IMR-90 (cell line): Measurements from ENCODE around the gene SUSD6. TPM values are rescaled to one million over a fixed set of nuclear protein-coding genes. Genes with fewer than 3 reads are reported as not detected.

Experiments used
- ATAC-seq: fragments of 200-7000 bp; cut with Tn5 transposase; 2 replicates; pipeline ENCODE4 v1.9.1; 2020; ENCODE audit warnings: low read depth, mild to moderate bottlenecking, moderate library complexity
- BruUV-seq: library from RNA; stranded (reverse); fragments of 400-500 nt; replicated peaks from 2 replicates; lab custom pipeline; 2021; lab: Mats Ljungman, UMichigan
- CTCF ChIA-PET: fragments of 300-600 bp; formaldehyde crosslinking; extraction: SDS; loops from one replicate; lab custom pipeline; 2021; ENCODE audit warnings: antibody characterized with exemption; lab: Yijun Ruan, JAX
- POLR2A ChIA-PET: fragments of 300-600 bp; sonication (Branson Sonifier 250); formaldehyde crosslinking; loops from one replicate; lab custom pipeline; 2022; ENCODE audit warnings: antibody characterized with exemption; ENCODE audit not compliant: unreplicated experiment; lab: Charles Lee
- DNase-seq: peaks from one replicate; pipeline ENCODE4 v3.0.0; 2013
- H2AFZ ChIP-seq: replicated peaks from 2 replicates; pipeline ENCODE3; 2013; ENCODE audit warnings: low read length, mild to moderate bottlenecking; ENCODE audit not compliant: poor library complexity
- H2AK5ac ChIP-seq: 2 replicates; pipeline ENCODE4 v1.6.1; 2013; ENCODE audit warnings: low read depth, low read length, inconsistent platforms
- H2AK9ac ChIP-seq: replicated peaks from 2 replicates; pipeline ENCODE3; 2013; ENCODE audit warnings: mild to moderate bottlenecking, low read depth, low read length, moderate library complexity; ENCODE audit not compliant: poor library complexity
- H2BK120ac ChIP-seq: 2 replicates; pipeline ENCODE4 v1.6.1; 2013; ENCODE audit warnings: low read depth, low read length, inconsistent platforms
- H2BK15ac ChIP-seq: 3 replicates; pipeline ENCODE4 v1.6.1; 2013; ENCODE audit warnings: low read depth, low read length, inconsistent platforms
- H2BK20ac ChIP-seq: 2 replicates; pipeline ENCODE4 v1.6.1; 2013; ENCODE audit warnings: low read depth, mild to moderate bottlenecking, inconsistent platforms, low read length, moderate library complexity
- H2BK5ac ChIP-seq: 2 replicates; pipeline ENCODE4 v1.6.1; 2013; ENCODE audit warnings: mild to moderate bottlenecking, low read depth, low read length, inconsistent platforms; ENCODE audit not compliant: poor library complexity, severe bottlenecking
- H3K14ac ChIP-seq: replicated peaks from 2 replicates; pipeline ENCODE4 v1.6.1; 2013; ENCODE audit warnings: low read depth, low read length, inconsistent platforms
- H3K18ac ChIP-seq: 2 replicates; pipeline ENCODE4 v1.6.1; 2013; ENCODE audit warnings: low read depth, low read length, control low read depth
- H3K23ac ChIP-seq: 2 replicates; pipeline ENCODE4 v1.6.1; 2013; ENCODE audit warnings: low read depth, low read length, inconsistent platforms
- H3K27ac ChIP-seq: 2 replicates; pipeline ENCODE4 v1.5.1; 2013; ENCODE audit warnings: mild to moderate bottlenecking, control low read depth, low read length; ENCODE audit not compliant: insufficient read depth
- H3K27me3 ChIP-seq: 2 replicates; pipeline ENCODE4 v1.6.1; 2013; ENCODE audit warnings: low read length; ENCODE audit not compliant: control insufficient read depth, insufficient read depth
- H3K36me3 ChIP-seq: 2 replicates; pipeline ENCODE4 v1.6.1; 2013; ENCODE audit warnings: low read length, mixed read lengths; ENCODE audit not compliant: control insufficient read depth, insufficient read depth
- H3K4ac ChIP-seq: 2 replicates; pipeline ENCODE4 v1.6.1; 2013; ENCODE audit warnings: low read depth, low read length, inconsistent platforms
- H3K4me1 ChIP-seq: 2 replicates; pipeline ENCODE4 v1.6.1; 2013; ENCODE audit warnings: low read length, mixed read lengths; ENCODE audit not compliant: control insufficient read depth, insufficient read depth
- H3K4me2 ChIP-seq: 2 replicates; pipeline ENCODE4 v1.6.1; 2013; ENCODE audit warnings: low read depth, mild to moderate bottlenecking, control low read depth, low read length, moderate library complexity
- H3K4me3 ChIP-seq: 2 replicates; pipeline ENCODE4 v1.5.1; 2013; ENCODE audit warnings: low read depth, mild to moderate bottlenecking, control low read depth, low read length, moderate library complexity; ENCODE audit not compliant: insufficient read depth
- H3K56ac ChIP-seq: 2 replicates; pipeline ENCODE4 v1.6.1; 2013; ENCODE audit warnings: low read length, inconsistent platforms; ENCODE audit not compliant: insufficient read depth; ENCODE audit errors: extremely low read depth
- H3K79me1 ChIP-seq, 2 experiments: 2 replicates each; pipeline ENCODE4 v1.6.1; 2013; ENCODE audit warnings: low read length in 2 of 2, inconsistent platforms in 1 of 2, low read depth in 1 of 2
- H3K9ac ChIP-seq: 2 replicates; pipeline ENCODE4 v1.6.1; 2013; ENCODE audit warnings: low read depth, low read length, control low read depth
- H3K9me1 ChIP-seq: 2 replicates; pipeline ENCODE4 v1.6.1; 2013; ENCODE audit warnings: low read length, inconsistent platforms; ENCODE audit not compliant: insufficient read depth
- H3K9me3 ChIP-seq: 2 replicates; pipeline ENCODE4 v1.6.1; 2013; ENCODE audit warnings: low read length; ENCODE audit not compliant: control insufficient read depth, insufficient read depth
- H4K20me1 ChIP-seq: 2 replicates; pipeline ENCODE4 v1.6.1; 2013; ENCODE audit warnings: low read length, inconsistent platforms; ENCODE audit not compliant: insufficient read depth
- H4K5ac ChIP-seq: 2 replicates; pipeline ENCODE4 v1.6.1; 2013; ENCODE audit warnings: mild to moderate bottlenecking, low read depth, low read length, control low read depth
- H4K8ac ChIP-seq, 2 experiments: 2 replicates each; pipeline ENCODE4 v1.6.1; 2013; ENCODE audit warnings: low read depth in 2 of 2, low read length in 2 of 2, control low read depth in 1 of 2, inconsistent platforms in 1 of 2
- H4K91ac ChIP-seq: 2 replicates; pipeline ENCODE4 v1.6.1; 2013; ENCODE audit warnings: low read depth, low read length, inconsistent platforms; ENCODE audit not compliant: insufficient read depth
- BHLHE40 ChIP-seq: fragments of 150-350 bp; IDR thresholded peaks from 2 replicates; pipeline ENCODE4 v1.6.1; 2016; ENCODE audit warnings: mild to moderate bottlenecking, low read depth, low read length
- CHD1 ChIP-seq: IDR thresholded peaks from 2 replicates; pipeline ENCODE4 v1.6.1; 2012; ENCODE audit warnings: low read depth, low read length, improper control_type of control experiment
- FOS ChIP-seq: fragments of 150-350 bp; IDR thresholded peaks from 2 replicates; pipeline ENCODE4 v1.6.1; 2016; ENCODE audit warnings: low read depth, low read length
- MAZ ChIP-seq: IDR thresholded peaks from 2 replicates; pipeline ENCODE4 v1.6.1; 2012; ENCODE audit warnings: low read depth, mild to moderate bottlenecking, low read length, improper control_type of control experiment, moderate library complexity, borderline replicate concordance
- MXI1 ChIP-seq: IDR thresholded peaks from 2 replicates; pipeline ENCODE4 v1.6.1; 2012; ENCODE audit warnings: low read depth, mild to moderate bottlenecking, low read length, moderate library complexity, borderline replicate concordance
- POLR2A ChIP-seq: IDR thresholded peaks from 2 replicates; pipeline ENCODE4 v1.6.1; 2012; ENCODE audit warnings: mild to moderate bottlenecking, low read depth, low read length
- RAD21 ChIP-seq: IDR thresholded peaks from 2 replicates; pipeline ENCODE4 v1.6.1; 2012; ENCODE audit warnings: low read length, improper control_type of control experiment
- RCOR1 ChIP-seq: IDR thresholded peaks from 2 replicates; pipeline ENCODE4 v1.6.1; 2012; ENCODE audit warnings: mild to moderate bottlenecking, low read length, improper control_type of control experiment; ENCODE audit not compliant: insufficient replicate concordance
- SMC3 ChIP-seq: fragments of 150-350 bp; IDR thresholded peaks from 2 replicates; pipeline ENCODE4 v1.6.1; 2016; ENCODE audit warnings: low read depth, mild to moderate bottlenecking, antibody characterized with exemption, low read length, moderate library complexity
- WGBS, 2 experiments: methylation state at CpG; one replicate each; pipeline versions ENCODE4 v1.1.5 to v1.1.7; 2013; ENCODE audit warnings: missing lambda C conversion rate in 2 of 2; ENCODE audit not compliant: insufficient read length in 1 of 2; ENCODE audit errors: extremely low coverage in 2 of 2; 5-methylcytosine and 5-hydroxymethylcytosine counted together
- dilution Hi-C: fragments of 300-500 bp; cut with HindIII; formaldehyde crosslinking; loops from one replicate; pipeline ENCODE4 v1.14.3; 2018; ENCODE audit warnings: low sequenced_read_pairs; ENCODE audit not compliant: unreplicated experiment
- in situ Hi-C: fragments of 300-500 bp; cut with MboI; formaldehyde crosslinking; loops from 3 replicates; pipeline ENCODE4 v1.14.3; 2019; ENCODE audit warnings: low sequenced_read_pairs, inconsistent platforms, mixed read lengths
- intact Hi-C: fragments of 100-400 bp; cut with micrococcal nuclease; formaldehyde crosslinking; loops from 2 replicates; pipeline ENCODE4 v1.10.0; 2022
- polyA plus RNA-seq, 3 experiments: library from polyadenylated mRNA; depleted of rRNA; stranded (reverse); fragments of >200 nt; gene quantifications; 2 replicates each; pipeline ENCODE4 v1.2.3, GENCODE V29; 2012; ENCODE audit warnings: low replicate concordance in 1 of 3
- total RNA-seq: library from RNA; depleted of rRNA; stranded (reverse); fragments of >200 nt; gene quantifications from 2 replicates; pipeline ENCODE4 v1.2.3, GENCODE V29; 2012
- TF ChIP-seq, protein P1 (sequence below): conservative IDR thresholded peaks from 2 replicates; pipeline ENCODE4 v1.5.1; 2012; ENCODE audit warnings: mild to moderate bottlenecking, low read depth, low read length, improper control_type of control experiment
- TF ChIP-seq, protein P2 (sequence below): fragments of 150-350 bp; IDR thresholded peaks from 2 replicates; pipeline ENCODE4 v1.6.1; 2017; ENCODE audit warnings: mild to moderate bottlenecking, antibody characterized with exemption, low read length, low read depth
- TF ChIP-seq, protein P3 (sequence below): fragments of 150-350 bp; IDR thresholded peaks from 2 replicates; pipeline ENCODE4 v1.6.1; 2016; ENCODE audit warnings: low read depth, mild to moderate bottlenecking, low read length, moderate library complexity, borderline replicate concordance

The SUSD6 gene
- total and polyA plus RNA-seq, 2 of the 4 experiments (the other 2 are of a cell fraction) = 2.3 to 10.1 TPM

DNA sequence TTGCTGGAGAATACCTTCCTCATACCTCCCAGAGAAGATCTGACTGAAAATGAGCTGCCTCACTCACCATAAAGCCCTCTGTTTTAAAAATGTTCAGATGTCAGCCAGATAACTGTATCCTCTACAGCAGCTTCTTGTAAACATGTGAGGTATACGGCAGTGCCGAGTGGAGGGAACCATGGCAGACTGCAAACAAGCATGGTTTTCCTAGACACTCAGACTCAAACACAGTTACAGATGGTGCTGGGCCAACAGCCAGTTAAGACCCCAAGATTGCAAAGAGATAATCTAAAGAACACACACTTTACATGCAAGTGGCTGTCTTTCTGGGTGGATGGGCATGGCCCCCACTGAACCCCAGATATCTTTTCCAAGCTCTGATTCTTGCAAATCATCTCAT, 20.1 kb upstream of the SUSD6 start:
- no peak overlapping the region for H3K27ac ChIP-seq
- no TSS peak for BruUV-seq
- TF ChIP-seq RAD21 (no peak), CHD1 (no peak), FOS (no peak), MXI1 (no peak), SMC3 (no peak), RCOR1 (no peak), MAZ (no peak), BHLHE40 (no peak), POLR2A (no peak)
- TF ChIP-seq, protein P1, sequence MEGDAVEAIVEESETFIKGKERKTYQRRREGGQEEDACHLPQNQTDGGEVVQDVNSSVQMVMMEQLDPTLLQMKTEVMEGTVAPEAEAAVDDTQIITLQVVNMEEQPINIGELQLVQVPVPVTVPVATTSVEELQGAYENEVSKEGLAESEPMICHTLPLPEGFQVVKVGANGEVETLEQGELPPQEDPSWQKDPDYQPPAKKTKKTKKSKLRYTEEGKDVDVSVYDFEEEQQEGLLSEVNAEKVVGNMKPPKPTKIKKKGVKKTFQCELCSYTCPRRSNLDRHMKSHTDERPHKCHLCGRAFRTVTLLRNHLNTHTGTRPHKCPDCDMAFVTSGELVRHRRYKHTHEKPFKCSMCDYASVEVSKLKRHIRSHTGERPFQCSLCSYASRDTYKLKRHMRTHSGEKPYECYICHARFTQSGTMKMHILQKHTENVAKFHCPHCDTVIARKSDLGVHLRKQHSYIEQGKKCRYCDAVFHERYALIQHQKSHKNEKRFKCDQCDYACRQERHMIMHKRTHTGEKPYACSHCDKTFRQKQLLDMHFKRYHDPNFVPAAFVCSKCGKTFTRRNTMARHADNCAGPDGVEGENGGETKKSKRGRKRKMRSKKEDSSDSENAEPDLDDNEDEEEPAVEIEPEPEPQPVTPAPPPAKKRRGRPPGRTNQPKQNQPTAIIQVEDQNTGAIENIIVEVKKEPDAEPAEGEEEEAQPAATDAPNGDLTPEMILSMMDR = no peak
- TF ChIP-seq, protein P2, sequence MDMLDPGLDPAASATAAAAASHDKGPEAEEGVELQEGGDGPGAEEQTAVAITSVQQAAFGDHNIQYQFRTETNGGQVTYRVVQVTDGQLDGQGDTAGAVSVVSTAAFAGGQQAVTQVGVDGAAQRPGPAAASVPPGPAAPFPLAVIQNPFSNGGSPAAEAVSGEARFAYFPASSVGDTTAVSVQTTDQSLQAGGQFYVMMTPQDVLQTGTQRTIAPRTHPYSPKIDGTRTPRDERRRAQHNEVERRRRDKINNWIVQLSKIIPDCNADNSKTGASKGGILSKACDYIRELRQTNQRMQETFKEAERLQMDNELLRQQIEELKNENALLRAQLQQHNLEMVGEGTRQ = no peak
- TF ChIP-seq, protein P3, sequence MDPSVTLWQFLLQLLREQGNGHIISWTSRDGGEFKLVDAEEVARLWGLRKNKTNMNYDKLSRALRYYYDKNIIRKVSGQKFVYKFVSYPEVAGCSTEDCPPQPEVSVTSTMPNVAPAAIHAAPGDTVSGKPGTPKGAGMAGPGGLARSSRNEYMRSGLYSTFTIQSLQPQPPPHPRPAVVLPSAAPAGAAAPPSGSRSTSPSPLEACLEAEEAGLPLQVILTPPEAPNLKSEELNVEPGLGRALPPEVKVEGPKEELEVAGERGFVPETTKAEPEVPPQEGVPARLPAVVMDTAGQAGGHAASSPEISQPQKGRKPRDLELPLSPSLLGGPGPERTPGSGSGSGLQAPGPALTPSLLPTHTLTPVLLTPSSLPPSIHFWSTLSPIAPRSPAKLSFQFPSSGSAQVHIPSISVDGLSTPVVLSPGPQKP = no peak
- H4K20me1 ChIP-seq = no peaks in the 10 kb centered on the region
- no peaks in the 10 kb centered on the region for H3K79me1 ChIP-seq
- in situ Hi-C loops (loop anchor here (25.0 kb wide), 1 partner anchor 421 kb away; no protein-coding TSS in a partner anchor), intact Hi-C loops (no loop called here), dilution Hi-C loops (no loop called here)
- H3K9ac ChIP-seq = no peak overlapping the region
- DNase-seq (no peak), ATAC-seq (peak; percentile 45; the same call in 1 of the 2 replicates)
- H3K27me3 ChIP-seq = peaks cover 6% of the 10 kb centered on the region
- no peak overlapping the region for H4K8ac ChIP-seq
- H2BK5ac ChIP-seq = no peak overlapping the region
- no peak overlapping the region for H3K18ac ChIP-seq
- H2AK9ac ChIP-seq = no peak overlapping the region
- no peak overlapping the region for H3K4me3 ChIP-seq
- no CpG with 5 or more reads among the region's 2 CpGs for WGBS, 2 experiments
- H3K23ac ChIP-seq = no peak overlapping the region
- no peak overlapping the region for H2AK5ac ChIP-seq
- no peak overlapping the region for H3K14ac ChIP-seq
- no peak overlapping the region for H4K91ac ChIP-seq
- H3K4ac ChIP-seq = no peak overlapping the region
- no peak overlapping the region for H2BK20ac ChIP-seq
- ChIA-PET CTCF (interaction anchor here (0.6 to 0.7 kb wide), 2 partner anchors 10 to 43 kb away, joined by 3 read pairs; no protein-coding TSS in a partner anchor), POLR2A (no interaction called here)
- H3K9me1 ChIP-seq = no peaks in the 10 kb centered on the region
- no peak overlapping the region for H3K56ac ChIP-seq
- no peak overlapping the region for H2AFZ ChIP-seq
- peaks cover 6% of the 10 kb centered on the region; the same call in 1 of the 2 replicates for H3K4me1 ChIP-seq
- no peak overlapping the region for H4K5ac ChIP-seq
- H3K4me2 ChIP-seq = no peak overlapping the region
- no peak overlapping the region for H2BK15ac ChIP-seq
- H3K36me3 ChIP-seq = no peaks in the 10 kb centered on the region
- no peak overlapping the region for H2BK120ac ChIP-seq
- H3K9me3 ChIP-seq = no peaks in the 10 kb centered on the region
